Keratinocyte (primary cell): ENCODE data around the gene SIGLEC6. TPM values are rescaled to one million over a fixed set of nuclear protein-coding genes. Genes with fewer than 3 reads are reported as not detected.

Experiments used
- DNase-seq: peaks from one replicate; pipeline ENCODE4 v3.0.0-alpha.2; 2011; ENCODE audit warnings: low read depth, missing footprints, low spot score
- FAIRE-seq: peaks from 2 replicates; lab custom pipeline; 2011; peaks lifted over from hg19 to GRCh38; lab: Jason Lieb, UNC
- H2AFZ ChIP-seq: 2 replicates; pipeline ENCODE4 v1.6.0; 2012; ENCODE audit warnings: low read length, control low read depth, inconsistent platforms; ENCODE audit not compliant: control insufficient read depth
- H3K27ac ChIP-seq: 2 replicates; pipeline ENCODE4 v1.5.1; 2011; ENCODE audit warnings: low read length; ENCODE audit not compliant: control insufficient read depth, insufficient read depth
- H3K27me3 ChIP-seq: 3 replicates; pipeline ENCODE4 v1.6.0; 2011; ENCODE audit warnings: low read length; ENCODE audit not compliant: control insufficient read depth, insufficient read depth; ENCODE audit errors: extremely low read depth
- H3K36me3 ChIP-seq, 2 experiments: 2 replicates in 1 of 2; 3 replicates in 1 of 2; pipeline ENCODE4 v1.5.1; 2011; ENCODE audit warnings: low read length in 2 of 2, mild to moderate bottlenecking in 1 of 2; ENCODE audit not compliant: control insufficient read depth in 2 of 2, insufficient read depth in 2 of 2; ENCODE audit errors: extremely low read depth in 1 of 2
- H3K4me1 ChIP-seq: 3 replicates; pipeline ENCODE4 v1.5.1; 2011; ENCODE audit warnings: low read length; ENCODE audit not compliant: control insufficient read depth, insufficient read depth; ENCODE audit errors: extremely low read depth
- H3K4me2 ChIP-seq: 3 replicates; pipeline ENCODE4 v1.6.0; 2011; ENCODE audit warnings: low read depth, low read length; ENCODE audit not compliant: control insufficient read depth, insufficient read depth; ENCODE audit errors: extremely low read depth
- H3K4me3 ChIP-seq, 3 experiments: fragments of 200-600 bp in 1 of 3; sonication (generic) in 1 of 3; 2 replicates in 2 of 3; 3 replicates in 1 of 3; pipeline ENCODE4 v1.5.1; 2011 to 2016; ENCODE audit warnings: low read length in 3 of 3, mild to moderate bottlenecking in 3 of 3, control low read depth in 2 of 3, inconsistent platforms in 1 of 3, low read depth in 1 of 3, mixed read lengths in 1 of 3, mixed run types in 1 of 3, moderate library complexity in 1 of 3; ENCODE audit not compliant: control insufficient read depth in 2 of 3, insufficient read depth in 2 of 3; ENCODE audit errors: extremely low read depth in 1 of 3
- H3K79me2 ChIP-seq: 2 replicates; pipeline ENCODE4 v1.6.0; 2012; ENCODE audit warnings: low read length; ENCODE audit not compliant: control insufficient read depth, insufficient read depth
- H3K9ac ChIP-seq: 3 replicates; pipeline ENCODE4 v1.6.0; 2011; ENCODE audit warnings: low read length; ENCODE audit not compliant: control insufficient read depth, insufficient read depth; ENCODE audit errors: extremely low read depth
- H3K9me1 ChIP-seq: 3 replicates; pipeline ENCODE4 v1.6.0; 2011; ENCODE audit warnings: low read length; ENCODE audit not compliant: control insufficient read depth, insufficient read depth; ENCODE audit errors: extremely low read depth
- H3K9me3 ChIP-seq: 2 replicates; pipeline ENCODE4 v1.5.1; 2012; ENCODE audit warnings: low read depth, low read length; ENCODE audit not compliant: control insufficient read depth
- H4K20me1 ChIP-seq: 3 replicates; pipeline ENCODE4 v1.6.0; 2011; ENCODE audit warnings: low read length; ENCODE audit not compliant: control insufficient read depth, insufficient read depth; ENCODE audit errors: extremely low read depth
- EZH2 ChIP-seq: IDR thresholded peaks from one replicate; pipeline ENCODE4 v1.6.1; 2012; ENCODE audit warnings: inconsistent platforms, mild to moderate bottlenecking, low read length, moderate library complexity
- dilution Hi-C: fragments of 300-500 bp; cut with MboI; formaldehyde crosslinking; loops from one replicate; pipeline ENCODE4 v1.7.0; 2020; ENCODE audit warnings: low sequenced_read_pairs; ENCODE audit not compliant: extremely low pct_ligation_motif_present
- polyA plus RNA-seq, 5 experiments: library from polyadenylated mRNA; depleted of rRNA in 3 of 5; stranded (reverse) in 3 of 5; stranded (forward) in 1 of 5; unstranded in 1 of 5; fragments of >200 nt; gene quantifications; 1 replicate in 1 of 5; 2 replicates in 3 of 5; 3 replicates in 1 of 5; pipeline versions ENCODE4 v1.2.1 to v1.2.3, GENCODE V29; 2011 to 2012; ENCODE audit warnings: missing spikeins in 2 of 5, low read depth in 1 of 5, low replicate concordance in 1 of 5
- TF ChIP-seq, protein P1 (sequence below), 3 experiments: IDR thresholded peaks in 1 of 3; conservative IDR thresholded peaks in 1 of 3; optimal IDR thresholded peaks in 1 of 3; 2 replicates in 2 of 3; 3 replicates in 1 of 3; pipeline versions ENCODE3 to v1.5.1; 2011; ENCODE audit warnings: low read length in 3 of 3, mild to moderate bottlenecking in 3 of 3, moderate library complexity in 2 of 3, control low read depth in 1 of 3, inconsistent platforms in 1 of 3; ENCODE audit not compliant: insufficient read depth in 2 of 3; ENCODE audit errors: extremely low read depth in 1 of 3

The SIGLEC6 gene
- polyA plus RNA-seq, 1 donor (not counting 4 experiments of a cell fraction or from before 2014, with no cell fraction given), result not detected

DNA sequence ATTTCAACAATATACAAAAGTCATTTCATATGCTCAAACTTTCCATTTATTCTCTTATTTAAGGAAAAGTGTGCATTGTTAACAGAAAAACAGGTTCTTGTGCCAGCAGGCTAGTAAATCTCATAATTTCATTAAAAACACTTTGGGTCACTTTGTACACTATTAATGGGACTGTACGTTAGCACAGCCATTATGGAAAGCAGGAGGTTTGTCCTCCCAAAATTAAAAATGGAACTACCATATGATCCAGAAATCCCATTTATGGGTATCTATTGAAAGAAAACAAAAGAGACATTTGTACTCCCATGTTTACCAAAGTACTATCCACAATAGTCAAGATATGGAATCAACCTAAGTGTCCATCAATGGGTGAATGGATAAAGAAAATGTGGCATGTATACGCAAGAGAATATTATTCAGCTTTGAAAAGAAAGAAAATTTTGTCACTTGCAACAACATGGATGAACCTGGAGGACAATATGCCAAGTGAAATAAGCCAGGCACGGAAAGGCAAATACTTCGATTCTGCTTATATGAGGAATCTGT, 8.4 kb upstream of the SIGLEC6 start:
- Histone ChIP-seq H3K9me3 (no peaks in the 10 kb centered on the region), H3K4me3 (no peak overlapping the region), H3K9ac (no peak overlapping the region), H3K79me2 (no peaks in the 10 kb centered on the region), H3K9me1 (no peaks in the 10 kb centered on the region), H2AFZ (no peak overlapping the region), H3K36me3 (no peaks in the 10 kb centered on the region), H3K4me1 (no peaks in the 10 kb centered on the region), H4K20me1 (no peaks in the 10 kb centered on the region), H3K27me3 (no peaks in the 10 kb centered on the region), H3K27ac (no peak overlapping the region), H3K4me2 (no peak overlapping the region)
- TF ChIP-seq, protein P1, sequence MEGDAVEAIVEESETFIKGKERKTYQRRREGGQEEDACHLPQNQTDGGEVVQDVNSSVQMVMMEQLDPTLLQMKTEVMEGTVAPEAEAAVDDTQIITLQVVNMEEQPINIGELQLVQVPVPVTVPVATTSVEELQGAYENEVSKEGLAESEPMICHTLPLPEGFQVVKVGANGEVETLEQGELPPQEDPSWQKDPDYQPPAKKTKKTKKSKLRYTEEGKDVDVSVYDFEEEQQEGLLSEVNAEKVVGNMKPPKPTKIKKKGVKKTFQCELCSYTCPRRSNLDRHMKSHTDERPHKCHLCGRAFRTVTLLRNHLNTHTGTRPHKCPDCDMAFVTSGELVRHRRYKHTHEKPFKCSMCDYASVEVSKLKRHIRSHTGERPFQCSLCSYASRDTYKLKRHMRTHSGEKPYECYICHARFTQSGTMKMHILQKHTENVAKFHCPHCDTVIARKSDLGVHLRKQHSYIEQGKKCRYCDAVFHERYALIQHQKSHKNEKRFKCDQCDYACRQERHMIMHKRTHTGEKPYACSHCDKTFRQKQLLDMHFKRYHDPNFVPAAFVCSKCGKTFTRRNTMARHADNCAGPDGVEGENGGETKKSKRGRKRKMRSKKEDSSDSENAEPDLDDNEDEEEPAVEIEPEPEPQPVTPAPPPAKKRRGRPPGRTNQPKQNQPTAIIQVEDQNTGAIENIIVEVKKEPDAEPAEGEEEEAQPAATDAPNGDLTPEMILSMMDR (optimal IDR thresholded peaks at IDR 0.05 in 1 of 3, IDR thresholded peaks at IDR 0.05 in 1 of 3, conservative IDR thresholded peaks at IDR 0.05 in 1 of 3; ENCODE audit: extremely low read depth in 1 of 3, insufficient read depth in 2 of 3, low read length in 3 of 3), result no peak
- no peak for TF ChIP-seq EZH2
- FAIRE-seq, result no peak
- DNase-seq, result no peak
- dilution Hi-C loops, result no loop called here

DNA sequence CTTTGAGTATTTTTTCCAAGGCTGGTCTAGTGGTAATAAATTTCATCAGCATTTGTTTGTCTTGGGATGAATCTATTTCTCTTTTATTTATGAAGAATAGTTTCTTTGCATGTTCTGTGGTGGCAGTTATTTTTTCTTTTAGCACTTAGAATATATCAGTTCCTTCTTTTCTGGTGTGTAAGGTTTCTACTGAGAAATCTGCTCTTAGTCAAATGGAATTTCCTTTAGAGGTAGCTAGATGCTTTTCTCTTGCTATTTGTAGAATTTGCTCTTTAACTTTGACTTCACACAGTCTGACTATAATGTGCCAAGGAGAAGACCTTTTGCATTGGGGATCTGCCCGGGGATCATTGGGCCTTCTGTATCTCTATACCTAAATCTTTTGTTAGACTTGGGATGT, 4.1 kb upstream of the SIGLEC6 start:
- Histone ChIP-seq H3K9me3 (no peaks in the 10 kb centered on the region), H3K36me3 (no peaks in the 10 kb centered on the region), H3K9ac (no peak overlapping the region), H3K79me2 (no peaks in the 10 kb centered on the region), H3K4me2 (no peak overlapping the region), H3K27ac (no peak overlapping the region), H3K4me1 (no peaks in the 10 kb centered on the region), H4K20me1 (no peaks in the 10 kb centered on the region), H2AFZ (no peak overlapping the region), H3K9me1 (no peaks in the 10 kb centered on the region), H3K27me3 (no peaks in the 10 kb centered on the region), H3K4me3 (no peak overlapping the region)
- no peak for TF ChIP-seq EZH2
- TF ChIP-seq, protein P1 (optimal IDR thresholded peaks at IDR 0.05 in 1 of 3, IDR thresholded peaks at IDR 0.05 in 1 of 3, conservative IDR thresholded peaks at IDR 0.05 in 1 of 3; ENCODE audit: extremely low read depth in 1 of 3, insufficient read depth in 2 of 3, low read length in 3 of 3), result no peak
- dilution Hi-C loops, result no loop called here
- FAIRE-seq (no peak), DNase-seq (no peak)
